Activated naive CD4-positive, alpha-beta T cell treated with anti-CD3 and anti-CD28 coated beads, Interleukin-2, amount 50 U/mL, for 16 hours (primary cell): Measurements from ENCODE around the gene OR10T2.
"Not testable (repeated sequence)": the region's sequence is repeated elsewhere in the genome, so short reads cannot be mapped to it uniquely, and the experiment has no call there.

Source experiments
- DNase-seq: peaks from one replicate; pipeline ENCODE4 v3.0.0-alpha.2; 2020

OR10T2 gene

DNA sequence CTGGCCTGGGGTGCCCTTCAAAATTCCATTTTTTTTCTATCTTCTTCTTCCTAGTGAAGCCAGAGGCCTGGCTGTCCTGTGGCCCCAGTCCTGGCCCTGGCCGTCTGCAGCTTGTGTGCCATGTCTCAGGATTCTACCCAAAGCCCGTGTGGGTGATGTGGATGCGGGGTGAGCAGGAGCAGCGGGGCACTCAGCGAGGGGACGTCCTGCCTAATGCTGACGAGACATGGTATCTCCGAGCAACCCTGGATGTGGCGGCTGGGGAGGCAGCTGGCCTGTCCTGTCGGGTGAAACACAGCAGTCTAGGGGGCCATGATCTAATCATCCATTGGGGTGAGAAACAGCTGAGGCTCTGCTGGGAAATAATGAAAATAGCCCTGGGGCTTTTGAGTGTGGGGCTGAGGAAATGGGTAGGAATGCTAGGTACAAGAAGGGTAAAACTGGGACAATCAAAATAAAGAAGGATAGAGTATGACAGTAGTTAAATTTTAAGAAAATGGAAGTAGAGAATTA lies 43.4 kb downstream of the OR10T2 start:
- DNase-seq: no peak

DNA sequence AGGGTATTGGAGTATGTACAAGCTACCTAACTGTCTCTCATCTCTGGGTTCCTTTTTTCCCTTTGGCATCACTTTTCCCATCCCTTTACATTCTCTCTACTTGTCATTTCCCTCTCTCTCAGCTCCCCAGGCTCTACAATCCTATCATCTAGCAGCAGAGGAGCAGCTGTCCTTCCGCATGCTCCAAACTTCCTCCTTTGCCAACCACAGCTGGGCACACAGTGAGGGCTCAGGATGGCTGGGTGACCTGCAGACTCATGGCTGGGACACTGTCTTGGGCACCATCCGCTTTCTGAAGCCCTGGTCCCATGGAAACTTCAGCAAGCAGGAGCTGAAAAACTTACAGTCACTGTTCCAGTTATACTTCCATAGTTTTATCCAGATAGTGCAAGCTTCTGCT lies 45.0 kb downstream of the OR10T2 start:
- no peak for DNase-seq

DNA sequence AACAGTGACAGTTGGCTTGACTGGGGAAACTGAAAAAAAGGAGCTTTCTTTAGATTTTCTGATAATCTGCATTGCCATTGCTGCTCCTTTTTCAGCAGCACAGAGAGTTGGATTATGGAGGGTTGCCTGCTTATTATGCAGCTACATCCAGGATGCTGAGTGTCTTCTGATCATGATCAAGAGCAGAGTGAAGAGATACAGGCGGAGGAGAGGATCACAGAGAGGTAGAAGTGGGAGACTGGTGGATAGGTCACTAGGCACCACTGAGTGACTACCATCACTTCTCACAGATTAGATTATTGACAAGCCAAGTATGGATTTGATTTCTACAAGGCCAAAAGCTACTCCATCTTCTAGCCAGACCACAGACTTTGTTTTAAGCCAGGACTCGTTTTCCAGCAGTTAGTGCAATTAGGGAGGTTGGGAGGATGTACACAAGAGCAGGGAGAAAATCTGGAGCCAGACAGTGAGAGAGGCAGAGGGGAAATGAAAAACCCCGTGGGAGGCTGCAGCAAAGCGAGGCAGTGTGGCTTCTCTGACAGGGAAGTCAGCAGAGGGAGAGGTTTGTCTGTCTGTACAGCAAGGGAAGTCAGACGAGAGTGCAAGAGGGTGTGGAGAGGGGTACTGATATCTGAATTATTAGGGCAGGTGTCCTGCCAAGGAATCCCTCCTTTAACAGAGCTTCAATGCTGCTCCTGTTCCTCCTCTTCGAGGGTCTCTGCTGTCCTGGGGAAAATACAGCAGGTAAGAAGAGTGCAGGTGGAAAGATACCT lies 45.8 kb downstream of the OR10T2 start, which contains the start of gene CD1E:
Gene CD1E, plus strand, starts transcription at position 592 of the 773 bp plus-strand sequence. Its CDS starts 95 bp downstream, at position 687.
- DNase-seq: no peak

DNA sequence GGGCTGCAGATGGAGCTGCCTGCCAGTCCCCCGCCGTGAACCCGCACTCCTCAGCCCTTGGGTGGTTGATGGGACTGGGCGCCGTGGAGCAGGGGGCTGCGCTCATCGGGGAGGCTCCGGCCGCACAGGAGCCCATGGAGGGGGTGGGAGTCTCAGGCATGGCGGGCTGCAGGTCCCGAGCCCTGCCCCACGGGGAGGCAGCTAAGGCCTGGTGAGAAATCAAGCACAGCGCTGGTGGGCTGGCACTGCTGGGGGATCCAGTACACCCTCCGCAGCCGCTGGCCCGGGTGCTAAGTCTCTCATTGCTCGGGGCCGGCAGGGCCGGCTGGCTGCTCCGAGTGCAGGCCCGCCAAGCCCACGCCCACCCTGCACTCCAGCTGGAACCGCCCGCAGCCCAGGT lies 50.3 kb downstream of the OR10T2 start:
- not testable (repeated sequence) for DNase-seq
